Endothelial cell of umbilical vein (primary cell): Measurements from ENCODE around the gene EDA.

ENCODE experiments used
- CTCF ChIP-seq, 2 donors: IDR thresholded peaks; 1 replicate in 1 of 2; 2 replicates in 1 of 2; pipeline ENCODE4 v1.5.1; 2011; ENCODE audit warnings: low read length in 2 of 2, mild to moderate bottlenecking in 2 of 2, moderate library complexity in 2 of 2, control low read depth in 1 of 2, inconsistent platforms in 1 of 2, low read depth in 1 of 2; ENCODE audit not compliant: insufficient read depth in 1 of 2; ENCODE audit errors: extremely low read depth in 1 of 2
- EZH2 ChIP-seq: IDR thresholded peaks from 2 replicates; pipeline ENCODE4 v1.6.1; 2012; ENCODE audit warnings: borderline replicate concordance, low read depth, mild to moderate bottlenecking, moderate library complexity, low read length, inconsistent platforms; ENCODE audit not compliant: severe bottlenecking
- FOS ChIP-seq: IDR thresholded peaks from 2 replicates; pipeline ENCODE4 v1.6.1; 2011; ENCODE audit warnings: mild to moderate bottlenecking, low read length, moderate library complexity, borderline replicate concordance; ENCODE audit not compliant: insufficient read depth
- POLR2A ChIP-seq: IDR thresholded peaks from 2 replicates; pipeline ENCODE4 v1.6.1; 2012; ENCODE audit warnings: low read depth, mild to moderate bottlenecking, control low read depth, low read length
- POLR2AphosphoS5 ChIP-seq: IDR thresholded peaks from 2 replicates; pipeline ENCODE4 v1.6.1; 2012; ENCODE audit warnings: low read depth, mild to moderate bottlenecking, control low read depth, low read length, moderate library complexity; ENCODE audit not compliant: insufficient read depth

- TF ChIP-seq CTCF (IDR thresholded peaks at IDR 0.05; ENCODE audit: extremely low read depth in 1 of 2, insufficient read depth in 1 of 2, low read depth in 1 of 2, low read length in 2 of 2) (no peak), EZH2 (no peak), POLR2A (no peak), POLR2AphosphoS5 (no peak), FOS (no peak)
Measured at GRCh38 chrX:70079297-70079696, 463.4 kb downstream of the EDA start.
